KOPT-K1 (cell line): ENCODE data around the gene TNKS2.
A peak's percentile ranks its signal among the peaks of the same experiment; 100 is the strongest.

Source experiments
- H3K27ac ChIP-seq: fragments of 200-600 bp; sonication (generic); 2 replicates; pipeline ENCODE4 v1.5.1; 2016; ENCODE audit warnings: antibody characterized with exemption, mild to moderate bottlenecking, low read depth, low read length; ENCODE audit not compliant: poor library complexity, severe bottlenecking
- H3K36me3 ChIP-seq: fragments of 200-600 bp; sonication (generic); 2 replicates; pipeline ENCODE4 v1.5.1; 2017; ENCODE audit warnings: antibody characterized with exemption, mild to moderate bottlenecking, low read length, moderate library complexity; ENCODE audit not compliant: insufficient read depth
- H3K9me3 ChIP-seq: fragments of 200-600 bp; sonication (generic); 2 replicates; pipeline ENCODE4 v1.5.1; 2017; ENCODE audit warnings: antibody characterized with exemption, low read length, mild to moderate bottlenecking; ENCODE audit not compliant: insufficient read depth, poor library complexity, severe bottlenecking

Gene TNKS2

GRCh38 chr10:91778485-91778884, 19.7 kb upstream of the TNKS2 start:
- H3K27ac ChIP-seq: no peak overlapping the region
- no peaks in the 10 kb centered on the region for H3K36me3 ChIP-seq
- no peaks in the 10 kb centered on the region for H3K9me3 ChIP-seq

DNA sequence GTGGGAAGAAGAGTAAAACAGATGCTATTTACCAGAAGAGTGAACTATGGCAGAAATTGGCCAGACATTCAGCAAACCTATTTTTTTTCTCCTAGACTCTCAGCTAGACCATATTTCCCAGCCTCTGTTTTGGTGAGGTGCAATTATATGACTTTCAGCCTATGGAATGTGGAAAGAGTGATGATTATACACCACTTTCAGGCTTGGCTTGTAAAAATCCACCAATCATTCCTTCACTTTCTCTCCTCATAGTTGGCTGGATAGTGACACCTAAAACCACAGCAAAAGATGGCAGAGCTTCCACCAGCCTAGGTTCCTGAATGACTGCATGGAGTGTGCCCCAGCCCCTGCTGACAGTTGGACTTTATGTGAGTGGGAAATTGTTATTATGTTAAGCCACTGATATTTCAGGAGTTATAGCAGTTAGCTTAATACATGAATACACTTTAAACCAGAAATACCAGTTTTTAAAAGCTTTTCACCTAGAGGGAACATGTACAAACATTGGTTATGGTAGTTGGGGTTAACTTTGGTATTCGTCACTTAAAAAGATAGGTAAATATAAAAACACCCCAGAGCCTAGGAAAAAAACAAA, 19.1 kb upstream of the TNKS2 start:
- Histone ChIP-seq H3K36me3 (no peaks in the 10 kb centered on the region), H3K27ac (no peak overlapping the region), H3K9me3 (no peaks in the 10 kb centered on the region)

DNA sequence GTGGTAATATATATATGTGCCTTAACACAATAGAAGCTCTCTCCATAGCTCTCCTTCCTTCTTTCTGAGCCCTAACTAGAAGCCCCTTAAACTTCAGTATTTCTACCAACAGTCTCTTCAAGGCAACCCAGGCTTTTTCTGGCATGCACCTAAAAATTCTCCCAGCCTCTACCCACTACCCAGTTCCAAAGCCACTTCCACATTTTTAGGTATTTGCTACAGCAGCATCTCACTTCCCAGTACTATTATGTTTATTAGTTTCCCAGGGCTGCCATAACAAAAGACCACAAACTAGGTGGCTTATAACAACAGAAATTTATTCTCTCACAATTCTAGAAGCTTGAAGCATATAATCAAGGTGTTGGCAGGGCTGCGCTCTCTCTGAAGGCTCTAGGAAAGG, 15.7 kb upstream of the TNKS2 start:
- no peak overlapping the region for H3K27ac ChIP-seq
- no peaks in the 10 kb centered on the region for H3K9me3 ChIP-seq
- H3K36me3 ChIP-seq: no peaks in the 10 kb centered on the region

DNA sequence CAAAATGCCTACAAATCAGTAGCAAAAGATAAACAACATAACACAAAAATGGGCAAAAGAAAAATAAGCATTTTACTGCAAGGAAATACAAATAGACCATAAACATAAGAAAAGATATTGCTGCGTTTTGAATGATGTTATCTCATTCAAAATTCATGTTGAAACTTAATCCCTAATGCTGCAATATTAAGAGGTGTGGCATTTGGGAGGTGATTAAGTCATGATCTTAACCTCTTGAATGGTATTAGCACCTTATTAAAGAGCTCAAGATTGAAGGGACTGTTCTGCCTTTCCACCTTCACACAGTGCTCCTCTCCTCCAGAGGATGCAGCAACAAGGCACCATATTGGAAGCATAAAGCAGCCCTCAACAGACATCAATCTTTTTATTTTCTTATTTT, 12.4 kb upstream of the TNKS2 start:
- Histone ChIP-seq H3K36me3 (no peaks in the 10 kb centered on the region), H3K9me3 (no peaks in the 10 kb centered on the region), H3K27ac (no peak overlapping the region)

- H3K36me3 ChIP-seq: no peaks in the 10 kb centered on the region
- no peaks in the 10 kb centered on the region for H3K9me3 ChIP-seq
- H3K27ac ChIP-seq: no peak overlapping the region
Measured at GRCh38 chr10:91787258-91787657, 11.0 kb upstream of the TNKS2 start.

DNA sequence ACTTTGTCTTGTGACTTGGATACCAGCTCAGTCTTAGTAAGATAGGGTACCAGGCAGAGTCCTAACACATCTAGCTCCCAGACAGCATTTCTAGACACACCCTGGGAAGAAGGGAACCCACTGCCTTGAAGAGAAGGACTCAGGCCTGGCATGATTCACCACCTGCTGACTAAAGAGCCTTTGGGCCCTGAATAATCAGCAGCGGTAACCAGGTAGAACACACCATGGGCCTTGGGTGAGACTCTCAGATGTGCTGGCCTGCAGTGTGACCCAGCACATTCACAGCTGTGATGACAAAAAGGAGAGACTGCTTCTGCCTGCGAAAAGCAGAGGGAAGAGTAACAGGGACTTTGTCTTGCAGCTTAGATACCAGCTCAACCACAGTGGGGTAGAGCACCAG, 10.4 kb upstream of the TNKS2 start:
- Histone ChIP-seq H3K9me3 (no peaks in the 10 kb centered on the region), H3K36me3 (no peaks in the 10 kb centered on the region), H3K27ac (no peak overlapping the region)

DNA sequence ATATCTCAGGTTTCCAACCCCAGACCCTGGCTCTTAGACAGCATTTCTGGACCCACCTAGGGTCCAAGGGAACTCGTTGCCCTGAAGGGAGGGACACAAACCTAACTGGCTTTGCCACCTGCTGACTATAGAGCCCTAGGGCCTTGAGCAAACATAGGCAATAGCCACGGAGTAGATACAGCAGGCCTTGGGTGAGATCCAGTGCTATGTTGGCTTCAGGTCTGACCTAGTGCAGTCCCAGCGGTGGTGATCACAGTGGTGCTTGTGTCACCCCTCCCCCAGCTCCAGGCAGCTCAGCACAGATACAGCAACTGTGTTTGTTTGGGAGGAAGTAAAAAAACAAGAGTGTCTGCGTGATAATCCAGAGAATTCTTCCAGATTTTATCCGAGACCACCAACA, 9.7 kb upstream of the TNKS2 start:
- Histone ChIP-seq H3K27ac (no peak overlapping the region), H3K9me3 (no peaks in the 10 kb centered on the region), H3K36me3 (no peaks in the 10 kb centered on the region)

GRCh38 chr10:91796331-91797047, 1.7 kb upstream of the TNKS2 start:
- peaks cover 2% of the 10 kb centered on the region; the same call in 1 of the 2 replicates for H3K36me3 ChIP-seq
- H3K9me3 ChIP-seq: no peaks in the 10 kb centered on the region
- H3K27ac ChIP-seq: peak overlapping the region; percentile 88

GRCh38 chr10:91797048-91797690, 1.1 kb upstream of the TNKS2 start:
- peaks cover 9% of the 10 kb centered on the region for H3K36me3 ChIP-seq
- no peaks in the 10 kb centered on the region for H3K9me3 ChIP-seq
- H3K27ac ChIP-seq: peak overlapping the region; percentile 88

DNA sequence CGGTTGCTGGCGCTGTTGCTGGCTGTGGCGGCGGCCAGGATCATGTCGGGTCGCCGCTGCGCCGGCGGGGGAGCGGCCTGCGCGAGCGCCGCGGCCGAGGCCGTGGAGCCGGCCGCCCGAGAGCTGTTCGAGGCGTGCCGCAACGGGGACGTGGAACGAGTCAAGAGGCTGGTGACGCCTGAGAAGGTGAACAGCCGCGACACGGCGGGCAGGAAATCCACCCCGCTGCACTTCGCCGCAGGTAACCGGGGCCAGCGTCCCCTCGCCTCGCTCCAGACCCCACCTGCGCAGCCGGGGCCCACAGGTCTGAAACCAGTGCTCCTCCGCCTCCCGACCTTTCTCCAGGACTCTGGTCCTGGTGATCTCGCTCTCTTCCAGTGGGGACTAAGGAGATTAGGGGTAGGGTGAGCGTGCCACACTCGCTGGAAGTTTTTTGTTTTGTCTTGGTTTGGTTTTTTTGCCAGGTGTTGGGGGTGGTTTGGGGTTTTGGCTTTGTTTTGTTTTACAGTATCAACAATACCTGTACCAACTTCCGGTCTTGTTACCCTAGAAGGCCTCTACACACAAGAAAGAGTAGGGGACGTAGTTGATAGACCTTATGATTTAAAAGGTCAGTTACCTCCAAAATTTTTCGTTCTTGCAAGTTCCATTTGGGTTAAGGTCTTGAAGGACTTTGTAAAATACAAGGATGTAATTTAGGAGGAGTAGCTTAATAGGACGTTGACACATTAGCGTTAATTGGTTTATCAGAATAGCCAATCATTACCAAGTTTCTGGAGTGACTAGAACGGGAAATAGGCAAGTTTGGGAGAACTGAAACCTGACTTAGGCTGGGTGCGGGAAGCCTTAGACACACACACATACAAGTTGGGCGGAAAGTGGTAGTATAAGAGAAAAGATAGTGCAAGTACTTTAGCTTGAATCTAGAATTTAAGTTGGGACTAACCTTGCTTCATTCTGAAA, 704 bp downstream of the TNKS2 start:
- peak overlapping the region; percentile 88 for H3K27ac ChIP-seq
- H3K36me3 ChIP-seq: peaks cover 27% of the 10 kb centered on the region
- H3K9me3 ChIP-seq: no peaks in the 10 kb centered on the region

- Histone ChIP-seq H3K27ac (peak overlapping the region; percentile 88), H3K36me3 (peaks cover 33% of the 10 kb centered on the region), H3K9me3 (no peaks in the 10 kb centered on the region)
Measured at GRCh38 chr10:91799612-91799975, 1.4 kb downstream of the TNKS2 start.

DNA sequence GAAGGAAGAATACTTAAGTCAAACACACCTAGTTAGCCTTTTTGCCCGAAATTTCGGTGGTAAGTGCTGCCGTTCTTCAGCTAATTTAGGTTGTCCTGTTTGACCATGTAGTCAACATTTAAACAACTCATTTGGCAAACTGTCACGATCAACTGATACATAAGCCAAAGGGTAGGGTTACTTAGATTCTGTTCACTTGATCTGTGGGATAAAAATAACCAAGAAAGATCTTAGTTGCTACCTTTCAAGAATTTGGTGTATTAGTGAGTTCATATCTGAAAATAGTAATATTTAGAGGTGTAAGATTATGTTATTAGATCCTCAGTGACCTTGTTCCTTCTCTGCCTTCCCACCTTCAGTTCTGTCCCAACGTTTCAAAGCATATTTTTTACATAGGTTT, 2.0 kb downstream of the TNKS2 start:
- Histone ChIP-seq H3K27ac (no peak overlapping the region), H3K36me3 (peaks cover 39% of the 10 kb centered on the region), H3K9me3 (no peaks in the 10 kb centered on the region)

DNA sequence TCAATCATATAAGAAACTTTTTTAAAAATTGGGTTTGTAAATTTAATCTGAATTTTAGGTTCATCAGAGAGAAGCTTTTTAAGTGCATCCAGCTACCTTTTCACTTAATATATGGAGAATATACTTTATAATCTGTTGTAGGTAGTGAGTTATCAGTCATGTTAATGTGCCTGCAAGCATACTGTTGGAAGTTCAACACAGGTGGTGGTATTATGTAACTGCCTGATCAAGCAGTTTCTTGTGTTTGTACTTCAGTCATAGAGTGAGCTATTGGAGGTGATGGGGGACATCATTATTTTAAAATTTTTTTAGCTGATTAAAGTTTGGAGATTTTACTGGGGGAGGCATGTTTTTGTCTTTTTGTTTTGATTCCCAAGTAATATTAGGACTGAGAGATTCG, 2.5 kb downstream of the TNKS2 start:
- peaks cover 45% of the 10 kb centered on the region for H3K36me3 ChIP-seq
- H3K9me3 ChIP-seq: no peaks in the 10 kb centered on the region
- no peak overlapping the region for H3K27ac ChIP-seq

GRCh38 chr10:91803386-91804125, 5.3 kb downstream of the TNKS2 start:
- Histone ChIP-seq H3K9me3 (no peaks in the 10 kb centered on the region), H3K36me3 (peaks cover 62% of the 10 kb centered on the region), H3K27ac (no peak overlapping the region)
